Stimulated activated CD8-positive, alpha-beta memory T cell treated with anti-CD3 and anti-CD28 coated beads, Interleukin-7, amount 100 ng/mL, for 1 hour (primary cell): ENCODE results near the gene SPC24.
"Not testable (repeated sequence)": the region's sequence is repeated elsewhere in the genome, so short reads cannot be mapped to it uniquely, and the experiment has no call there.

Source experiments
- DNase-seq, 2 donors: peaks; one replicate each; pipeline ENCODE4 v3.0.0-alpha.2; 2020; ENCODE audit warnings: low read depth in 2 of 2

Gene SPC24

GRCh38 chr19:11164879-11165406 is 9.4 kb upstream of the SPC24 start:
- no peak for DNase-seq

GRCh38 chr19:11164296-11164695 is 8.7 kb upstream of the SPC24 start:
- no peak for DNase-seq

- DNase-seq = not testable (repeated sequence)
These were observed 4.8 kb upstream of the SPC24 start for GRCh38 chr19:11160440-11160768.

- DNase-seq = no peak
These were observed 4.2 kb upstream of the SPC24 start for GRCh38 chr19:11159598-11160439.

GRCh38 chr19:11154683-11155047 is 917 bp downstream of the SPC24 start:
- DNase-seq = no peak

GRCh38 chr19:11152318-11153062 is 3.1 kb downstream of the SPC24 start:
- no peak for DNase-seq

- DNase-seq = no peak
These were observed 4.4 kb downstream of the SPC24 start for GRCh38 chr19:11151181-11151580.

- DNase-seq = no peak
These were observed 7.6 kb downstream of the SPC24 start for GRCh38 chr19:11148001-11148400.

GRCh38 chr19:11145536-11145924 is 10.1 kb downstream of the SPC24 start:
- DNase-seq = no peak

- no peak for DNase-seq
These were observed 12.9 kb downstream of the SPC24 start for GRCh38 chr19:11142528-11143171.

- no peak for DNase-seq
These were observed 13.6 kb downstream of the SPC24 start for GRCh38 chr19:11141937-11142527.

GRCh38 chr19:11140896-11141295 is 14.7 kb downstream of the SPC24 start:
- no peak for DNase-seq

GRCh38 chr19:11140023-11140538 is 15.5 kb downstream of the SPC24 start:
- DNase-seq = not testable (repeated sequence)

- no peak for DNase-seq
These were observed 16.8 kb downstream of the SPC24 start for GRCh38 chr19:11138601-11139300.

GRCh38 chr19:11137542-11138384 is 17.8 kb downstream of the SPC24 start:
- DNase-seq = peak in 1 of 2 donors; percentile 12

- DNase-seq = no peak
These were observed 19.0 kb downstream of the SPC24 start for GRCh38 chr19:11136400-11137101.

- DNase-seq = no peak
These were observed 24.1 kb downstream of the SPC24 start for GRCh38 chr19:11131471-11131870.

- peak; percentile 46 to 48 for DNase-seq
These were observed 24.6 kb downstream of the SPC24 start for GRCh38 chr19:11130824-11131455.

- no peak for DNase-seq
These were observed 27.7 kb downstream of the SPC24 start for GRCh38 chr19:11127905-11128304.
